Osteoblast (primary cell): ENCODE results near the gene ESR1. TPM values are rescaled to one million over a fixed set of nuclear protein-coding genes. Genes with fewer than 3 reads are reported as not detected.
"Not testable (repeated sequence)": the region's sequence is repeated elsewhere in the genome, so short reads cannot be mapped to it uniquely, and the experiment has no call there.

Experiments used
- DNase-seq: peaks from one replicate; pipeline ENCODE4 v3.0.0; 2011; ENCODE audit warnings: low spot score, mixed read lengths; ENCODE audit not compliant: insufficient read length; ENCODE audit errors: missing footprints
- H2AFZ ChIP-seq: 2 replicates; pipeline ENCODE4 v1.6.0; 2011; ENCODE audit warnings: mild to moderate bottlenecking, low read length
- H3K27ac ChIP-seq: 2 replicates; pipeline ENCODE4 v1.5.1; 2011; ENCODE audit warnings: mild to moderate bottlenecking, low read depth, low read length, moderate library complexity
- H3K27me3 ChIP-seq: 2 replicates; pipeline ENCODE4 v1.6.0; 2012; ENCODE audit warnings: mild to moderate bottlenecking, control low read depth, inconsistent platforms, low read length, moderate library complexity; ENCODE audit not compliant: insufficient read depth
- H3K36me3 ChIP-seq: 2 replicates; pipeline ENCODE4 v1.5.1; 2011; ENCODE audit warnings: mild to moderate bottlenecking, low read length, control low read depth, moderate library complexity; ENCODE audit not compliant: insufficient read depth
- H3K4me1 ChIP-seq: 2 replicates; pipeline ENCODE4 v1.5.1; 2011; ENCODE audit warnings: mild to moderate bottlenecking, low read length, control low read depth, moderate library complexity; ENCODE audit not compliant: insufficient read depth
- H3K4me2 ChIP-seq: 2 replicates; pipeline ENCODE4 v1.6.0; 2011; ENCODE audit warnings: mild to moderate bottlenecking, low read length; ENCODE audit not compliant: insufficient read depth
- H3K4me3 ChIP-seq: fragments of 200-600 bp; sonication (generic); 3 replicates; pipeline ENCODE4 v1.5.1; 2012; ENCODE audit warnings: mild to moderate bottlenecking, low read length, inconsistent platforms; ENCODE audit not compliant: insufficient read depth
- H3K79me2 ChIP-seq: 2 replicates; pipeline ENCODE4 v1.6.0; 2012; ENCODE audit warnings: mild to moderate bottlenecking, low read length, control low read depth, inconsistent platforms; ENCODE audit not compliant: insufficient read depth
- H3K9me3 ChIP-seq: 2 replicates; pipeline ENCODE4 v1.5.1; 2011; ENCODE audit warnings: low read depth, low read length, control low read depth
- H4K20me1 ChIP-seq: 2 replicates; pipeline ENCODE4 v1.6.0; 2012; ENCODE audit warnings: mild to moderate bottlenecking, low read length, control low read depth; ENCODE audit not compliant: insufficient read depth
- total RNA-seq: library from RNA; depleted of rRNA; stranded (reverse); fragments of >200 nt; gene quantifications from 2 replicates; pipeline ENCODE4 v1.2.3, GENCODE V29; 2012
- TF ChIP-seq, protein P1 (sequence below): IDR thresholded peaks from 2 replicates; pipeline ENCODE4 v1.5.1; 2011; ENCODE audit warnings: mild to moderate bottlenecking, low read depth, low read length, moderate library complexity; ENCODE audit errors: extremely low read depth

ESR1 gene
- total RNA-seq, 1 donor = 3.3 TPM

DNA sequence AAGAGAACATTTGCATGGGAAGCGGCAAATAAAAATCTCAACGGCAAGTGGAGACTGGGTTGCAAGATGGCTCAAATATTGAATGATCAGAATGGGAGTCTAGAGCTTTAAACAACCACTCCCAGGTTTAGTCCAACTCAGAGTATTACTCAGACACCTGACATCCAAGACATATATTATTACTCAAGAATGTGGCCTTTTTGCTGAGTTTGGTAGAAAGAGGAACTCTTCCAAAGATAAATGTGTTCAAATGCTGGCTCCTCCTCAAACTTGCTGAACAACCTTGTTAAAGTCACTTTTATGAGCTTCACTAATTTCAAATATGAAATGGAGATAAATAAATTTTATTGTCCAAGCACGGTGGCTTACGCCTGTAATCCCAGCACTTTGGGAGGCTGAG, 77.8 kb downstream of the ESR1 start:
- Histone ChIP-seq H3K4me3 (no peak overlapping the region), H4K20me1 (no peaks in the 10 kb centered on the region), H3K4me2 (no peak overlapping the region), H3K79me2 (no peaks in the 10 kb centered on the region), H3K27ac (no peak overlapping the region), H2AFZ (no peak overlapping the region), H3K36me3 (no peaks in the 10 kb centered on the region), H3K27me3 (no peaks in the 10 kb centered on the region), H3K9me3 (no peaks in the 10 kb centered on the region), H3K4me1 (no peaks in the 10 kb centered on the region)
- DNase-seq = no peak
- TF ChIP-seq, protein P1, sequence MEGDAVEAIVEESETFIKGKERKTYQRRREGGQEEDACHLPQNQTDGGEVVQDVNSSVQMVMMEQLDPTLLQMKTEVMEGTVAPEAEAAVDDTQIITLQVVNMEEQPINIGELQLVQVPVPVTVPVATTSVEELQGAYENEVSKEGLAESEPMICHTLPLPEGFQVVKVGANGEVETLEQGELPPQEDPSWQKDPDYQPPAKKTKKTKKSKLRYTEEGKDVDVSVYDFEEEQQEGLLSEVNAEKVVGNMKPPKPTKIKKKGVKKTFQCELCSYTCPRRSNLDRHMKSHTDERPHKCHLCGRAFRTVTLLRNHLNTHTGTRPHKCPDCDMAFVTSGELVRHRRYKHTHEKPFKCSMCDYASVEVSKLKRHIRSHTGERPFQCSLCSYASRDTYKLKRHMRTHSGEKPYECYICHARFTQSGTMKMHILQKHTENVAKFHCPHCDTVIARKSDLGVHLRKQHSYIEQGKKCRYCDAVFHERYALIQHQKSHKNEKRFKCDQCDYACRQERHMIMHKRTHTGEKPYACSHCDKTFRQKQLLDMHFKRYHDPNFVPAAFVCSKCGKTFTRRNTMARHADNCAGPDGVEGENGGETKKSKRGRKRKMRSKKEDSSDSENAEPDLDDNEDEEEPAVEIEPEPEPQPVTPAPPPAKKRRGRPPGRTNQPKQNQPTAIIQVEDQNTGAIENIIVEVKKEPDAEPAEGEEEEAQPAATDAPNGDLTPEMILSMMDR = no peak

DNA sequence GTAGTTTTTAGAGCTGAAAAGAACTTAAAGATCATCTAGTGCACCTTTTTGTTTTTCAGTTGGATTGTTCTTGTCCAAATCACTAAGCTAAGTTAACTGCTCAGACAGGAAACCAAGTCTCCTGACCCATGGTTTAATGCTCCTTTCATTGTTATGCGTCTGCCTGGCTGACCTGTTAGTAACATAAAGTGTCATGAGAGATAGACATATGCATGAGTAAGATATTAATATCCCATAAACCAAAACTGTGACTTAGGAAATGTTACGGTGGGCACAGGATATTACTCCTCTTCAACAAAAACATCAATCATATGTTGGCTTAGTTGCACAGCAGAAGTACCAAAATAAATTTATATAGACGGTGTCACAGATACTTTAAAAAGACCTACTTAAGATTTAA, 84.0 kb downstream of the ESR1 start:
- H3K9me3 ChIP-seq = no peaks in the 10 kb centered on the region
- no peak overlapping the region for H3K4me3 ChIP-seq
- no peak for DNase-seq
- H3K4me1 ChIP-seq = no peaks in the 10 kb centered on the region
- TF ChIP-seq, protein P1 = no peak
- H4K20me1 ChIP-seq = no peaks in the 10 kb centered on the region
- no peaks in the 10 kb centered on the region for H3K36me3 ChIP-seq
- no peaks in the 10 kb centered on the region for H3K27me3 ChIP-seq
- no peak overlapping the region for H2AFZ ChIP-seq
- no peak overlapping the region for H3K4me2 ChIP-seq
- no peaks in the 10 kb centered on the region for H3K79me2 ChIP-seq
- H3K27ac ChIP-seq = no peak overlapping the region

DNA sequence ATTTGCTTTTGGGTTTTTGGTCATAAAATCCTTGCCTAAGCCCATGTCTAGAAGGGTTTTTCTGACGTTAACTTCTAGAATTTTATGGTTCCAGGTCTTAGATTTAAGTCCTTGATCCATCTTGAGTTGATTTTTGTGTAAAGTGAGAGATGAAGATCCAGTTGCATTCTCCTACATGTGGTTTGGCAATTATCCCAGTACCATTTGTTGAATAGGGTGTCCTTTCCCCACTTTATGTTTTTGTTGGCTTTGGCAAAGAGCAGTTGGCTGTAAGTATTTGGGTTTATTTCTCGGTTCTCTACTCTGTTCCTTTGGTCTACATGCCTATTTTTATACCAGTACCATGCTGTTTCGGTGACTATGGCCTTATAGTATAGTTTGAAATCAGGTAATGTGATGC, 86.9 kb downstream of the ESR1 start:
- DNase-seq, H3K36me3 ChIP-seq, H4K20me1 ChIP-seq: not testable (repeated sequence)

DNA sequence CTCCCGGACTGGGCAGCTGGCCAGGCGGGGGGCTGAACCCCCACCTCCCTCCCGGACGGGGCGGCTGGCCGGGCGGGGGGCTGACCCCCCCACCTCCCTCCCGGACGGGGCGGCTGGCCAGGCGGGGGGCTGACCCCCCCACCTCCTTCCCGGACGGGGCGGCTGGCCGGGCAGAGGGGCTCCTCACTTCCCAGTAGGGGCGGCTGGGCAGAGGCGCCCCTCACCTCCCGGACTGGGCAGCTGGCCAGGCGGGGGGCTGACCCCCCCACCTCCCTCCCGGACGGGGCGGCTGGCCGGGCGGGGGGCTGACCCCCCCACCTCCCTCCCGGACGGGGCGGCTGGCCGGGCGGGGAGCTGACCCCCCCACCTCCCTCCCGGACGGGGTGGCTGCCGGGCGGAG, 91.7 kb downstream of the ESR1 start:
- not testable (repeated sequence) for DNase-seq, H3K27me3 ChIP-seq, H2AFZ ChIP-seq, H3K79me2 ChIP-seq, H3K4me1 ChIP-seq, H3K36me3 ChIP-seq, H4K20me1 ChIP-seq, H3K4me2 ChIP-seq, H3K4me3 ChIP-seq, H3K9me3 ChIP-seq, H3K27ac ChIP-seq

More for the DNA sequence above, 86.9 kb downstream of the ESR1 start:
- H3K9me3 ChIP-seq, H3K79me2 ChIP-seq, H3K4me2 ChIP-seq, H3K27me3 ChIP-seq, H2AFZ ChIP-seq, H3K4me1 ChIP-seq, H3K27ac ChIP-seq, H3K4me3 ChIP-seq: not testable (repeated sequence)

DNA sequence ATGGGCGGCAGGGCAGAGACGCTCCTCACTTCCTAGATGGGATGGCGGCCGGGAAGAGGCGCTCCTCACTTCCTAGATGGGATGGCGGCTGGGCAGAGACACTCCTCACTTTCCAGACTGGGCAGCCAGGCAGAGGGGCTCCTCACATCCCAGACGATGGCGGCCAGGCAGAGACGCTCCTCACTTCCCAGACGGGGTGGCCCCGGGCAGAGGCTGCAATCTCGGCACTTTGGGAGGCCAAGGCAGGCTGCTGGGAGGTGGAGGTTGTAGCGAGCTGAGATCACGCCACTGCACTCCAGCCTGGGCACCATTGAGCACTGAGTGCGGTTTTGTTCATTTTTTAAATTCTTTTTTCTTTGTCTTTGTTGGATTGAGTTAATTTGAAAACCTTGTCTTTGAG, 92.3 kb downstream of the ESR1 start:
- not testable (repeated sequence) for H3K36me3 ChIP-seq, H3K27me3 ChIP-seq, H2AFZ ChIP-seq, H4K20me1 ChIP-seq, H3K4me1 ChIP-seq, H3K27ac ChIP-seq, DNase-seq, H3K4me2 ChIP-seq, H3K9me3 ChIP-seq, H3K4me3 ChIP-seq, H3K79me2 ChIP-seq
